ENCODE results near the gene RSRC2.

DNA sequence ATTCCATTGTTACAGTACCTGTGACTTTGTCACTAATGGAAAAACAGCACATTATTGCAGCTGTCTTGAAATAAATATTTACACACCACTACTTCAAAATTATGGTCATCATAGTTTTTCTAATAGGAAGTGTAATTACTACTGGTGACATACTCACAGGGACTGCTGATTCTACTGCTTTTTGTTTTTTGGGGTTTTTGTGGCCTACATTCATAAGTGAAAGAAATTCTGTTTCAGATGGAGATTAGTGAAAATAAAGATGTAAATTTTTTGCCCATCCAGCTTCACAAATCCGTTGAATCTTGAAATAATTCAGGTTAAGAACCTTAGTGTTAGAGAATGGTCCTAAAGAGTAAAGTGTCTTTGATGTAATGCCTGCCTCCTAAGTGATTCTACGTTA, 17.8 kb upstream of the RSRC2 start:
- TF ChIP-seq, protein P1, sequence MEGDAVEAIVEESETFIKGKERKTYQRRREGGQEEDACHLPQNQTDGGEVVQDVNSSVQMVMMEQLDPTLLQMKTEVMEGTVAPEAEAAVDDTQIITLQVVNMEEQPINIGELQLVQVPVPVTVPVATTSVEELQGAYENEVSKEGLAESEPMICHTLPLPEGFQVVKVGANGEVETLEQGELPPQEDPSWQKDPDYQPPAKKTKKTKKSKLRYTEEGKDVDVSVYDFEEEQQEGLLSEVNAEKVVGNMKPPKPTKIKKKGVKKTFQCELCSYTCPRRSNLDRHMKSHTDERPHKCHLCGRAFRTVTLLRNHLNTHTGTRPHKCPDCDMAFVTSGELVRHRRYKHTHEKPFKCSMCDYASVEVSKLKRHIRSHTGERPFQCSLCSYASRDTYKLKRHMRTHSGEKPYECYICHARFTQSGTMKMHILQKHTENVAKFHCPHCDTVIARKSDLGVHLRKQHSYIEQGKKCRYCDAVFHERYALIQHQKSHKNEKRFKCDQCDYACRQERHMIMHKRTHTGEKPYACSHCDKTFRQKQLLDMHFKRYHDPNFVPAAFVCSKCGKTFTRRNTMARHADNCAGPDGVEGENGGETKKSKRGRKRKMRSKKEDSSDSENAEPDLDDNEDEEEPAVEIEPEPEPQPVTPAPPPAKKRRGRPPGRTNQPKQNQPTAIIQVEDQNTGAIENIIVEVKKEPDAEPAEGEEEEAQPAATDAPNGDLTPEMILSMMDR (IDR thresholded peaks at IDR 0.05 in 2 of 3, conservative IDR thresholded peaks at IDR 0.05 in 1 of 3; ENCODE audit: borderline replicate concordance in 1 of 3, insufficient read depth in 1 of 3, low read depth in 2 of 3, low read length in 2 of 3): no peak
- TF ChIP-seq TCF7L2 (IDR thresholded peaks at IDR 0.05; ENCODE audit: borderline replicate concordance, extremely low read depth, insufficient read depth, insufficient read length): no peak
- no peak for TF ChIP-seq ELF1 (IDR thresholded peaks at IDR 0.05; ENCODE audit: borderline replicate concordance, low read depth)
- TF ChIP-seq YY1 (IDR thresholded peaks at IDR 0.05; ENCODE audit: extremely low read depth, insufficient replicate concordance, low read depth, low read length): no peak
- TF ChIP-seq EZH2 (IDR thresholded peaks at IDR 0.05): no peak
- no peak for TF ChIP-seq CEBPB (IDR thresholded peaks at IDR 0.05; ENCODE audit: low read depth)
- no peak for TF ChIP-seq POLR2AphosphoS5 (IDR thresholded peaks at IDR 0.05; ENCODE audit: low read depth, low read length)
- no peak for TF ChIP-seq POLR2A (IDR thresholded peaks at IDR 0.05; ENCODE audit: borderline replicate concordance, extremely low read depth, insufficient read depth, insufficient read length)
- TF ChIP-seq ZBTB33 (IDR thresholded peaks at IDR 0.05; ENCODE audit: extremely low read depth, insufficient replicate concordance, low read length): no peak
